ENCODE measurements around the gene CNTN4.

The CNTN4 gene

GRCh38 chr3:2623436-2623835 is 524.8 kb downstream of the CNTN4 start:
- no peak for DNase-seq

DNA sequence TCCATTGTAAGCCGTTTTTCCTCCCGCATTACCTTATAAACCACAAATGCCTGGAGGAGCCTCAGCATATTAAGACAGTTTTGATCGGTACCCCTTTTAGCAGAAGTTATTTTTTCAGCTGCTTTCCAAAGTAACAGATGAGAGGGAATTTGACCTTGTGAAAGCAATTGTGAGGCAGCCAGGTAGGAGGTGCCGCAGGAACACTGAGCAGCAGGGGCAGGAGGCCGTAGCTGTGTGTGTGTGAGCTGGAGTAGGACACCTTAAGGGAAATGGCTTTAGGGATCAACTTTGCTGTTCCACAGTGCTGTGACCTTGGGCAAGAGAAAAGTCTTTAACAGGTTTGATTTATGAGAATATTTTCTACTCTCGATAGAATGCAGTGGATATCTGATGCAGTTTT is 529.5 kb downstream of the CNTN4 start:
- no peak for DNase-seq

- DNase-seq, result no peak
Measured at GRCh38 chr3:2635511-2635910, 536.8 kb downstream of the CNTN4 start.

- no peak for DNase-seq
Measured at GRCh38 chr3:2643606-2644005, 544.9 kb downstream of the CNTN4 start.

- no peak for DNase-seq
Measured at GRCh38 chr3:2645001-2645400, 546.3 kb downstream of the CNTN4 start.

DNA sequence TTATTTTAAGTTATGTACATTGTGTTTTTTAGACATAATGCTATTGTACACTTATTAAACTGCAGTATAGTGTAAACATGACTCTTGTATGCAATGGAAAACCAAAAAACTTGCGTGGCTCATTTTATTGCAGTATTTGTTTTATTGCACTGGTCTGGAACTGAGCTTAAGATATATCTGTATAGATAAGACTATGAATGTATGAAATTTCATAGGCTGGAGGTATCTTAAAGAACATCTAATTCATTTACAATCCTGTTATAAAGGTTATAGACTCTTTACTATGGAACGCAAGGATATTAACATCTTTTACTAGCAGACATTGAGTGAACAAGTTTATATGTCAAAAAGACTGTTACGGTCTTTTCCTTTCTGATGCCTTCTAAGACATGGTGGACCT is 552.1 kb downstream of the CNTN4 start:
- DNase-seq, result no peak

GRCh38 chr3:2652386-2652785 is 553.7 kb downstream of the CNTN4 start:
- DNase-seq, result no peak

DNA sequence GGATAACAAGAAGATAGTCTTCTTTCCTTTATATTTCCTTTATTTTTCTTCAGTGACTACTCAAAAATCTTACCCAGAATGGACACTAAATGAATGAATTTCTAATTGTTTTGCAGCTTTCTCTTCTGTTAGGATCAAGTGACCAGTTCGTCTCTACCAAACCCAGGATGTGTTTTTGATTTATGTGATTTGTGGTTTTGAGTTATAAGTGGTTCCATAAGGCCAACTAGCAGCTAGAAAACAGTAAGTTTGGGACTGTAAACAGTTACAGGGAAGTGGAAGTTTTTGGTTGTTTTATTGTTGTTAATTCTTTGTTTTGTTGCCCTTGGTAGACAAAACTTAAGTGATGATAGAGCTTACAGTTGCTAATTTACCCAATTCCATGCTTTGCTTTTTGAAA is 555.0 kb downstream of the CNTN4 start:
- DNase-seq, result no peak

GRCh38 chr3:2655229-2655701 is 556.6 kb downstream of the CNTN4 start:
- no peak for DNase-seq

GRCh38 chr3:2656806-2657777 is 558.4 kb downstream of the CNTN4 start:
- no peak for DNase-seq

GRCh38 chr3:2657971-2658370 is 559.3 kb downstream of the CNTN4 start:
- no peak for DNase-seq

- DNase-seq, result no peak
Measured at GRCh38 chr3:2659896-2660295, 561.2 kb downstream of the CNTN4 start.

GRCh38 chr3:2661078-2661477 is 562.4 kb downstream of the CNTN4 start:
- DNase-seq, result no peak

- no peak for DNase-seq
Measured at GRCh38 chr3:2677501-2677900, 578.8 kb downstream of the CNTN4 start.

DNA sequence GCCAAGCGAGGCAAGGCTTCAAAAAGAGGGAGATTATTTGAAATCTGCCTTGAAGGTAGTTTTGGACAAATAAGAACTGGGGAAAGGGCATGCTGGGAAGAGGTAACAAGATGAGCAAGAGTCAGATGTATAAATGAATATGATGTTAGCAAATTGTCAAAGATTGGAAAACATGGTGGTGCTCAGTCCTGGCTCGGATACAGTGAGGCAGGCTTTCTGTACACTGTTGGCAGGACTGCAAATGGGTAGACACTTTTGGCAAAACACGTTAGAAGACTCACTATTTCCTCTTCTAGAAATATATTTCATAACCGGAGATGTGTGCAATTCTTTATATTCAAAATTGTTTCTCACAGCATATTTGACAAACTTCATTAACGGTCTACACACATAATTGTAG is 581.6 kb downstream of the CNTN4 start:
- no peak for DNase-seq

- no peak for DNase-seq
Measured at GRCh38 chr3:2684046-2684445, 585.4 kb downstream of the CNTN4 start.

DNA sequence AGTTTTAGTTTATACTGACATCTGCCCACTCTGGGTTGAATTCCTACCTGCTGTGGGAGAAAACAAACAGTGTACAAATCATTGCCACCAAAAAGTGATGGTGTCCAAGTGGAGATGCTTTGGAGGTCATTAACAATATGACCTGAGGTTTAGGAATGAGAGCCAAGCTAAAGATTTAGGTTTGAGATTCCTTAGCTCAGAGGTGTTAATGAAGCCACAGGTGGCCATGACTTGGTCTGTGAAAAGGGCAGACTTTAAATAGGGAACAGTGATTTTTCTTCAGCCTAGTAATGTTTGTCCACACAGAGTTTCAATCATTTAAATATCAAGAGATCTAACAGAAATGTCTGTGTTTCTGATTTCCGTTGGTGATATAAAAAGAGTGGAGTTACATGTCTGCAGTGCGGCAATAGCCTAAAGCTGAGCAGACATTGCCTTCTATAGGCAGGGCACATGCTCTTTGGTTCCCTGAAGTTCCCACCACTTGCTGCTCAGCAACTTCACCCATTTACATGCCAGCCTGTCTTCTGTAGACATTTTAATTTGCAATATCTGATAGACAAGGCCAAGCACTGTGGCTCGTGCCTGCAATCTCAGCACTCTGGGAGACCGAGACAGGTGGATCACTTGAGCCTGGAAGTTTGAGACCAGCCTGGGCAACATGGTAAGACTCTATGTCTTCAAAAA is 588.3 kb downstream of the CNTN4 start:
- no peak for DNase-seq

- no peak for DNase-seq
Measured at GRCh38 chr3:2697589-2697988, 598.9 kb downstream of the CNTN4 start.

- DNase-seq, result no peak
Measured at GRCh38 chr3:2701471-2701870, 602.8 kb downstream of the CNTN4 start.

DNA sequence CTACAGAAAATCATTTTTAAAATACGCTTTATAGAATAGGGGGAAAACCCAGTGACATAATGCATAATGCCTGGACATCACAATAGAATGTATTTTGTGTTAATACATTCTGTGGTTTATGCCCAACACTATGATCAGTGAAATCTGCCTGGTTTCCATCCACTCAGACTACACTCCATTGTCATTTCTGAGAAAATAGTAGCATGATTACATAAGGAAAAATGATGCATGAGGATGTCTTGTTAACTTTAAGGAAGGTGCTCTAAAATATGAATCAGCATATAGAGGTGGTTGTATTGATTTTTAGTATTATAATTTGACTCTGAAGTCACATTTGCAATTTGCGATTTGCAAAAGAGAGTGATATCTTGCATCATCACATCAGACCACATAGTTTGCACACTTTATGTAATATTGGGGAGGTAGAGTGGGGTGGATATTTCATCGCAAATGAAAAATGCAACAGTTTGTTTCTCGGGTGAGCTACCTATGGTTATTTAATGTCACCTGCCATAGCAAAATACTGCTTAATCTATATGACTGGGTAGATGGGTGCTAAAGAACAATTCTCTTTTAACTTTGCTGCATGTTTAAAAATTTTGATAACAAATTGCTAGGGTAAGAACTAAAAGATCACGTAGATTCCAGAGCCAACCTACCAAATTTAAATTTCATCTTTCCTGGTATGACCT is 607.6 kb downstream of the CNTN4 start:
- DNase-seq, result no peak

DNA sequence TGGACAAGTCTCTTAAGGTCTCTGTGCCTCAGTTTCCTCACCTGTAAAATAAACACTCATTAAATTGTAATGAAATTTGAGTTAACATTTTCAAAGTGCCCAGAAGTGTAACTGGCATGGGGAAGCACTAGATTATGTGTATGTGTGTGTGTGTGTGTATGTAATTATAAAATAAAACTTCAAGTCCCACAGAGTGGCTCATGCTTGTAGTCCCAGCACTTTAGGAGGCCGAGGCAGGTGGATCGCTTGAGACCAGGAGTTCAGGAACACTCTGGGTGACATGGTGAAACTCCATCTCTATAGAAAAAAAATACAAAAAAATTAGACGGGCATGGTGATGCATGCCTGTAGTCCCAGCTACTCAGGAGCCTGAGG is 608.2 kb downstream of the CNTN4 start:
- no peak for DNase-seq

- DNase-seq, result no peak
Measured at GRCh38 chr3:2711081-2711480, 612.4 kb downstream of the CNTN4 start.

DNA sequence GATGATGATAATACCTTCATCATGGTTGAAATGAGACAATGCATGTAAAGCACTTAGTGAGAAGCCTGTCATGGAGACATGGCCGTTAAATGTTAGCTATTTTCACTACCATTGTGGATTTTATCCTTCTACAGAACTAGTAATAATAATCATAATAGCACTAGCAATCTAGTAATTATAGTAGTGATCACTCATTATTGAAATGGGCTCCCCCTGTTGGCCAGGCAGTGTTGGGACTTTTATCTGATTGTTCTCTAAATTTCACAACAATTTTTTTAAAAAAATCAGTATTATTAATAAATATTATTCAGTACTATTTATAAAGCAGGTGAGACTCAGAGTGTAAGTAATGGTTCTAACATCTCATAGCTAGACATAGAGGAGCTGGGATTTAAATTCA is 615.3 kb downstream of the CNTN4 start:
- no peak for DNase-seq

DNA sequence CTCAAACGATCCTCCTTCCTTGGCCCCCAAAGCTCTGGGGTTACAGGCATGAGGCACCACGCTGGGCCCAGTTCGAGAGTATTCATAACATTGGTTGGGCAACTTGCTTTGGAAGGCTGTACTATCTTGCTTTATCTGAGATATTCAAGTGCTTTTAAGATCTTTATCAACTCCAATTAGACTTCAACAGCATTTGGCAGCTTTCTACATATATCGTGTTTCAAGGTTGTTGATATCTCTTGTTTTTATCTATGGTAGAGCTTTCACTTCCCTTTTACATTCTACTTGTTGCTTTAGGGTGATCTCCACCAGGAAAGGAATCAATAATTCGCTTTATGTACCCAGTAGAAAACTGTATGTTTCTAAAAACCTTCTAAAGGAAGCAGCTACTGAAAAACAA is 616.2 kb downstream of the CNTN4 start:
- DNase-seq, result no peak
